Lower leg skin (tissue), 3 donors: Measurements from ENCODE around the gene CLDN3.

ENCODE experiments used
- CTCF ChIP-seq, 3 donors: fragments of 450-650 bp; IDR thresholded peaks; one replicate each; pipeline ENCODE4 v1.5.1; 2016; ENCODE audit warnings: antibody characterized with exemption in 3 of 3, mild to moderate bottlenecking in 3 of 3, moderate library complexity in 2 of 3
- POLR2A ChIP-seq, 2 donors: fragments of 450-650 bp; IDR thresholded peaks; one replicate each; pipeline ENCODE4 v1.6.1; 2016 to 2017; ENCODE audit warnings: antibody characterized with exemption in 2 of 2, mild to moderate bottlenecking in 1 of 2, moderate library complexity in 1 of 2

- TF ChIP-seq CTCF (IDR thresholded peaks at IDR 0.05) (no peak), POLR2A (IDR thresholded peaks at IDR 0.05) (no peak)
These were observed 48.7 kb downstream of the CLDN3 start for GRCh38 chr7:73721377-73721817.
